Hypothalamus (tissue), 51 donors: ENCODE measurements around the gene FOXG1.

Source experiments
- DNase-seq, 51 donors: peaks; one replicate each; lab custom pipeline; 2025; lab: John Stamatoyannopoulos, UW

FOXG1 gene

DNA sequence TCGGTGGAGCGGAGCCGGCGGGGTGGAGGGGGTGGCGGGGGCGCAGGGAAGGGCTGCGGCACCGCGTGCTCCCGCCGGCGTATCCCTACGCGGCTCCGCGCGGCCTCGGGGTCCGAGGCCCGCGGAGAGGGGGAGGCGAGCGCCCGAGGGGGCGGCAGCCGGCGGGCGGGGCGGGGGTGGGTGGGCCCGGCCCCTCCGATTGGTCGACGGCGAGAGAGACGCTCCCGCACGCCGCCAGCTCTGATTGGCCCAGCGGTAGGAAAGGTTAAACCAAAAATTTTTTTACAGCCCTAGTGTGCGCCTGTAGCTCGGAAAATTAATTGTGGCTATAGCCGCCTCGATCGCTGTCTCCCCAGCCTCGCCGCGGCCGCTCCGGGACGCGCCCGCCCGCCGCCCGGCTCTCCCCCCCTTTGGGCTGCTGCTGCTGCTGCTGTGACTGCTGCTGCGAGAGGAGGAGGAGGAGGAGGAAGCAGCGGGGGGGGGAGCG, at the start of gene FOXG1:
Gene FOXG1 (plus strand): TSS at position 319 of the 487 bp plus-strand sequence. CDS start 493 bp downstream, outside the sequence.
- DNase-seq = peak in 11 of 51 donors; percentile 40 to 87 (median 71)

DNA sequence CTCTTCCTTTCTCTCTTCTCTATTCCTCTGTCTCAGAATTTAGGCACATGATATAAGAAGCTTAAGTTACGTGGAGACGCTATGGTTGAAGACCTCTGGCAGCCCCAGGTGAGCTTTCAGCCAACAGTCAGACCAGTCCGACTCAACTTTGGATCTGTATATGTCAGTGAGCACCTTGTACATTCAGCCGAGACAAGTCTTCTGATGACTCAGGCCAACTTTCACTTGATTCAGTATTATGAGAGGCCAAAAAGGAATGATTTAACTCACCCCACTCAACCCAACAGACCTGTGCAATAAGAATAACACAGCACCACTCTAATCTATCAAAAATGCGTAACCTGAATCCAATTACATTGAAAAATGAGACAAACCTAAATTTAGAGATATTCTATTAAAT, 47.5 kb upstream of the FOXG1 start:
- no peak for DNase-seq

DNA sequence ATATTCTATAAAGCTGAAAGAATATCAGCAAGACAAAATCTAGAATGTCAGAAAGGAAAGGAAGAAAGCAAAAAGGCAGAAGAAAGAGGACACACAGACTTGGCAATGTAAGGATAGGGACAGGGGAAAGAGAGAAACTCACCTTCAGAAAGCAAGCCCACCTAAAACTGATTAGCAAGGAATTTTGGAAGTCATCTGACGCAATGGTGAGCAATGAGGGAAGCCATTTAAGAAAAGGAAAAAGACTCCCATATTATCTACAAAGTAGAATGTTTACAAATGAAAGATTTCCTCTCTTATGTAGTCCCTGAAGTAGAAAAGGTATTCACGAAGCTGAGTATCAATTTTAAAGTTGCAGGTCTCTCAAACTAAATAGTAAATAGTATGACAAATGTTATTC, 35.2 kb upstream of the FOXG1 start:
- no peak for DNase-seq

- DNase-seq = no peak
Observed at GRCh38 chr14:28742171-28742846, 24.3 kb upstream of the FOXG1 start.

- DNase-seq = no peak
Observed at GRCh38 chr14:28744126-28744525, 22.5 kb upstream of the FOXG1 start.

DNA sequence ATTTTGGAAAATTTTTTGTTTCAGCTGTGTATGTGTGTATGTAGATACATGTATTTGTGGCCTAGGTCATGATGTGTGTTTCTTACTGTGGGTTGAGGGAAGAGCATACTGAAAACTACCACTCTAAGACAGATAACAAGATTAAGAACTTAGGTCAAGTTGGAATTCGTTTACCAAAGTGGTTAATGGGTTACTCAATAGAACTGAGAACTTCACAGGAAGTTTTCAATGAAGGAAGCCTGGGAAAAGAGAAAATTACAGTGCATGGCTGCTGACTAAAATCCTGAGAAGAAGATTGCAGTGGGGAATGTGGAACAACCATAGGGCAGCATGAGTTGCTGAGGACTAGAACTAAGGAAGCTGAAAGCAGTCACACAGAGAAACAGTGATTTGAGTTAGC, 21.4 kb upstream of the FOXG1 start:
- DNase-seq = no peak

DNA sequence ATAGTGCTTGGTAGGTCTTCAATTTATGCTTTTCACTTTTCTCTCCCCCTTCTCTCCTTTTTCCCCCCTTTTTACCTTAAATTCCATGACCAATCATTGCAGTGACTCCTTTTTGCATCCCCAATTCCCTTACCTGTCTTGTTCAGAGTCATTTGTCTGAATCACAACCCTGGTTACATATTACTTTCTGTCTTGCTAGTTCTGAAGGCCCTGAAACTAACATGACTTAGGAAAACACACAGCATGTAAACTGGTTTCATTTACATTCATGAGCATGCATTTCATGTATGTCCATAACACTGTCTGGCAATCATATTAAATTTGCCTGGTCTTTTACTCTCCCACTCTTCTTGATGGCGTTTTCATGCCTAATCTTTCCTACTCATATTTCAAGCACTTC, 20.3 kb upstream of the FOXG1 start:
- DNase-seq = no peak

GRCh38 chr14:28751467-28752058, 15.0 kb upstream of the FOXG1 start:
- DNase-seq = peak in 10 of 51 donors; percentile 8 to 54 (median 20)

DNA sequence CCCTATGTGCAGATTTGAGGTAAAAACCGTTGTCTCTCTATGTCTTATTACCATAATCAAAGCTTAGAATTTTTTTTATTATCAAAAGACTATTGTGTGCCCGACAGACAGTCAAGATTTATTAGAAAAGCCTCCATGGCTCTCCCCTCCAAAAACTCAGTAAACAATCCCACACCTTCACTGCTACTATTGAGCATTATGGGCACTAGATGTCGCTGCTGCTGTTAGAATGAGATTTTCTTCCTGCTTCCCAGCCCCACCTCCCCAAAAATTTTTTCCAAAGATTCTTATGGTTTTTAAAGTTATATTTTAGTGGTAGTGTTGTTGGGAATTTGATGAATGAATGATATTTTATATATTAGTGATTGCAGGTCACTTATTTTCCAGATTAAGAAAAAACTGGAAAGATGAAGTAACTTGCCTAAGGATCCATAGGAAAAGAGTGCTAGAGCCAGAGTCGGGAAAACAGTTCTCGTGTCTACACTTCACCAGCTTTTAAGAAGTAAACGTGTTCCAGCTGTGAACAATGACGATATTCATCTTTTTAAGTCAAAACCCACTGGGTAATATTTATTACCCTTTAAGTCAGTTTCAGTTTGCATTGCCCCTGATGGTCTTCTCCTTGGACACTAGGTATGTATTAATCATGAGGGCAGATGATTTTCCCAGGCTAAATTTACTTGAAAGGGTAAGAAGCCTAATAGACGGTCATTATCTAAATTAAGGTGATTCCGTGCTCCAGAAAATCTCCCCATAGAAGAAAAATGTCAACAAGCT, 12.2 kb upstream of the FOXG1 start:
- peak in 9 of 51 donors; percentile 8 to 72 (median 13) for DNase-seq

GRCh38 chr14:28755198-28755815, 11.3 kb upstream of the FOXG1 start:
- DNase-seq = peak in 2 of 51 donors; percentile 4 to 52

DNA sequence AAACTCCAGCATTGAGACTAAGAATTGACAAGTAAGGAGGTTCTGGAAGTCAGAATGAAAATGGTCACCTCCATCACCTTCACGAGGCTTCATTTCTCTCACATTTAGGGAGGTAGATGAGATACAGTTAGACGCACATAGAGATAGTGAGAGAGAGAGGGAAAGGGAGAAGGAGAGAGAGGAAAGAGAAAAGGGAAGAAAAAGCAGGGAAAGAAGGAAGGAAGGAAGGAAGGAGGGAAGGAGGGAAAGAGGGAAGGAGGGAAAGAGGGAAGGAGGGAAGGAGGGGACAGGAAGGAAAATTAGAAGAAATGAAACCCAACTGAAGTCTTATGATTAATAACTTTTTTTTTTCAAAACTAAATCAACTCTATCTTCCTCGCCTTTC, 10.7 kb upstream of the FOXG1 start:
- peak in 1 of 51 donors; percentile 48 for DNase-seq

DNA sequence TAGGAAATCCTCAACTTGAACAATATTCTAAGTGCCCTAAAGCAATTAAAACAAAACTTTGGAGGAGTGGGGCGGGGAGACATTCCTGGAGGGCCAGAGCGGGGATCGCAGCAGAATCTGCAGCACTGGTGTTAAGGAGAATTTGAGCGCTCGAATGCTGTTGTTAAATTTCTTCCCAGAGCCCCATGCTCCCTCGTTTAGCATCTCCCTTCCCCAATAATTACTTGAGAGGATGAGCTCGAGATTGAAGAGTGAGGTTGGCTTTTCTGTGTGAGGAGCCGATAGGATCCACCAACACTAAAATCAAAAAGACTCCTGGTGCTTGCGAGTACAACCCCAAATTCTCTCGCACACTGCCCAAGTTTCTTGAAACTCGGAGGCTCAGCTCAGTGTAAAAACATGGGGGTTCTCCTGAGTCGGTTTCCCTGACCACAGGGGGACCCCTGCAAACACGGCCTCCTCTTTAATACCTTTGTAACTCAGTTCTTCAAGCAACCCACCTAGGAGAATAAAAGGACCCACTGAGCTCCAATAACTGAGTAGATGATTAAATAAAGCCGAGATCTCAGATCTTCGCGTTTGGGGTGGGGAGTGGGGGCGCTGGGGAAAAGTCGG, 10.2 kb upstream of the FOXG1 start:
- peak in 2 of 51 donors; percentile 50 to 52 for DNase-seq

DNA sequence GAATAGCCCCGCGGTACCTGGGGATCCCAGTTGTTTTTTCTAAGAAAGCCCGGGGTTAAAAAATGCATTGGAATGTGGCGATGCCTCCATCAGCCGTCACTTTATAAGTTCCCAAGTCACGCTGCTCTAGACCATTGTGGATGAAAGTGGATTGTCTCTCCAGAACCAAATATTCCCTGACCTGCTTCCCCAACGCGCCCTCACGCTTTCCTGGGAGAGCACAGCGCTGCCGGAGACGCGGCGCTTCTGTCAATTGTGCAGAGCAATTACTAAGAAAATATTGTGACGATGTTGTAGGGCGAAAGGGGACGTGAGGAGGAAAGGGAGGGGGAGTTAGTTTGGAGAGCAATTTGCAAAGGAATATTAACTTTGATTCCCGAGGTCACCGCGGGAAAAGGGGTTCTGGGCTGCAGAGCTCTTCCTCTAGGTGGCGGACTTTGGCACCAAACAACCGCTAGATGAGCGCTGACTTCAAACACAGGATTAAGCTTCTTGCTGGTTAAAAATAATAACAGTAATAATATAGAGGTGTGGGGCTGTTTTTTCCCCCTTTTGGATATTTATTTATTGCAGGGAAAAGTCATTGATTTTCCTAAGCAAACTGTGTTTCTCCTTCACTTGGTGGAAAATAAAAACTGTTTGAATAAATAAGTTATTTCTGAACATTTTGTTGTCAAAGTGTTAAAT, 9.6 kb upstream of the FOXG1 start:
- DNase-seq = peak in 2 of 51 donors; percentile 60 to 79

DNA sequence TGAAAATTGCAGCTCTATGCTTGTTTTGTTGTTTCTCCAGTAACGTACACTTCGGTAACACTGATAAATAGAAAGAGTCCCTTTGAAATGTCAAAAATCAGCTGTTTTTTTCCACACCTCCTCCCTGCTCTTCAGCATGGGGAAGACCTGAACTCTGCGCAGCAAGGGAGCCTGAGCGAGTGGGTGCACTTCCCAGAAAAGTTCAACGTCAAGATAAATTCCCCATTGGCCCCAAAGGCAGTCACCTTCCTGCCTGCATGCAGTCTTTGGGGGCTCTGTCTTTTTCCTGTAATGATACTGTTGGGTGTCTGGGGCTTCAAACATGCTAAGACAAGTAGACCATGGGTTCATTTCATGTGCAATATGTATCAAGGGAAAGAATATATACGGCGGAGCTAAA, 8.8 kb upstream of the FOXG1 start:
- DNase-seq = peak in 2 of 51 donors; percentile 2 to 41

DNA sequence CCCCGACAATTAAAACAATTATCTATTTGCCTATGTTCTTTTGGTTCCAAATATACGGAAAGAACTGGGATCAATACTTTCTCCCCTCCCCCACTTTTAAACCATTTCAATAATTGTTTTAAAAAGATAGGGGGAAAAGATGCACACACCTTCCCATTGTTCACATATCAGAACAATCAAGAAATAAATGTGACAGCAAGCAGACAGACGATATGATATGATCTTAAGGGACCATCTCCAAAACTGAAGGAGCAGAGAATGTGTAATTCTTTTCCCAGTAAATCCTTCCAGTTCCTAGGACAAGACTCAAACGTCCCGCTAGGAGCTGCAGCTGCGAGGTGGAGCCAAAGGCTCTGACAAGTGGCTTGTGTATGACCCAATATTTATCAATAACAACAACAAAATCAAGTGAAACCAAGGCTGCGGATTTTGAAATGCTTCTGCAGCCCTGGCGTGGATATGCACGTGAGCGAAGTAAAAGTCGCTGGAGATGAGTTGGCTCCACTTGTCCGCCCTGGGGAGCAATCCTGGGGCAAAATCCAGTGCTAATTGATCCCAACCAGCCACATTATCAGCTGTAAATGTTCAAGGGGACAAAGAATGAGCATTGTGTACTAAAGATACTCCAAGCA, 8.2 kb upstream of the FOXG1 start:
- peak in 2 of 51 donors; percentile 5 to 69 for DNase-seq

DNA sequence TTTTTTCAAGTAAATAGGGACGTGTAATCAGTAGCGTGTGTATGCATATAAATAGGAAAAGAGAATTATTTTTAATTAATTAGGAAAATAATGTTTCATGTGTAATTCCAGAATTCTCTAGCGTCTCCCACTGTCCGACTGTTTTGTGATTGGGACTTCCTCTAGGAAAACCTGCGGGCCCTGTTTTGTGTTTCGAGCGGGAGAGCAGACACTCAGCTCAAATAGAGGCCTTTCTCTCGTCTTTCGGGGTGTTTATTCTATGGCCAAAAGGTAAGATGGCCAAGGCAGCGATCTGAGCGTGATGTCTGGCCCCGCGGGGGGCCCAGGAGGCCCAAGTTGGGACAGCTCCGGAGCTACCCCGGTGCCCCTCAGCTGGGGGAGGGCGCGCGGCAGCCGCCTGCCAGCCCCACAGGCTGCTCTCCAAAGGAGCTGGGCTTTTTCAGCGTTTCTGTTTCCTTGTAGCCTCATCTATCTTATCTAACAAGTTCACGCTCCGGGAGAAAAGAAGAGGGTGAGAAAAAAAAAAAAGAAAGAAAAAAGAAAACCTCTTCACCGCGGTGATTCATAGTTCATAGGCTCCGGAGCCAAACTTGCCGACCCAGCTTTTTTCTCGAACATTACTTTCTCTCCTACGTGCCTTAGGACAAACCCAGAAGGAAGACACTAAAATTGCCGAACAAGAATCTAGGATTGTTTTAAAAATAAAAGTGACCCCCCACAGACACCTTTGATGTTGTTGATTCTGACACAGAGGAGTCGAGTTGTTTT, 7.5 kb upstream of the FOXG1 start:
- DNase-seq = peak in 2 of 51 donors; percentile 5 to 69

GRCh38 chr14:28759653-28760313, 6.8 kb upstream of the FOXG1 start:
- DNase-seq = peak in 2 of 51 donors; percentile 45 to 86

DNA sequence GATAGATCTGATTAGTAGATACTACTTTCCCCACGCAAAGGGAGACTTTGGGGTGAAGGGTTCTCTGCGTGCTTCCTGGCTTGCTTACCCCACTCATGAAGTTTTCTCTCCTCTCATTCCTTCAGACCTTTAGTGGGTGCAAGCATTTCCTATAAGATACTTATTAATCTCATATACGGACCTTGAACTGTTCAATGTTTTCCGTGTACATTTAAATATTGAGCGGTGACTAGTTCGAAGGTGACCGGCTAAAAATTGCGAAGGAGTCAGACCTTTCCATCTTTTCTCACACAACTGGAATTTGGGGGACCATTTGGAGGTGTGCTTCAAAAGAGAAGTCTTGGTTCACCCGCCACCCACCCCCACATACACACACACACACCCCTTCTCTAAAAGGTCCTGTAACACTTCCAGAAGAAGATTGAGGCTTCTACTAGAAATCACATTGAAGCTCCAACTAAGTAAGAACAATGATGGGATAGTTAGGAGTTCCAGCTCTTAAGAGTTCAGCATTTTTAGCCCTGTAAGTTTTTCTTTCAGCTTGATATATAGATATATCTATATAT, 6.1 kb upstream of the FOXG1 start:
- DNase-seq = peak in 1 of 51 donors; percentile 40
